HL-60 (cell line): ENCODE results near the gene STEAP3.
A peak's percentile ranks its signal among the peaks of the same experiment; 100 is the strongest.

ENCODE experiments used
- DNase-seq, 2 experiments: peaks; one replicate each; pipeline ENCODE4 v3.0.0-alpha.2; 2010 to 2020; ENCODE audit warnings: low read depth in 1 of 2, low spot score in 1 of 2
- H3K27ac ChIP-seq: fragments of 250-450 bp; sonication (Bioruptor Pico); replicated peaks from 2 replicates; pipeline ENCODE4 v1.5.1; 2020; ENCODE audit warnings: mild to moderate bottlenecking, moderate library complexity
- H3K27me3 ChIP-seq: fragments of 250-450 bp; sonication (Bioruptor Pico); 2 replicates; pipeline ENCODE4 v1.5.1; 2021; ENCODE audit warnings: mild to moderate bottlenecking, moderate library complexity; ENCODE audit not compliant: insufficient read depth, poor library complexity, severe bottlenecking
- H3K4me3 ChIP-seq: replicated peaks from 2 replicates; pipeline ENCODE4 v1.5.1; 2011; ENCODE audit warnings: mild to moderate bottlenecking, control low read depth, low read length; ENCODE audit not compliant: insufficient read depth
- CTCF ChIP-seq: IDR thresholded peaks from one replicate; pipeline ENCODE4 v1.5.1; 2011; ENCODE audit warnings: low read length, control low read depth, inconsistent platforms; ENCODE audit not compliant: insufficient read depth
- GABPA ChIP-seq: IDR thresholded peaks from 2 replicates; pipeline ENCODE4 v1.6.1; 2012; ENCODE audit warnings: low read depth
- POLR2AphosphoS5 ChIP-seq: IDR thresholded peaks from 2 replicates; pipeline ENCODE4 v1.6.1; 2012; ENCODE audit warnings: low read depth
- SPI1 ChIP-seq: IDR thresholded peaks from 2 replicates; pipeline ENCODE4 v1.6.1; 2012; ENCODE audit warnings: low read depth, mild to moderate bottlenecking, borderline replicate concordance
- long read RNA-seq: library from polyadenylated mRNA; unstranded; transcript quantifications from one replicate; pipeline ENCODE4 v2.0.0, GENCODE V29; 2020
- TF ChIP-seq, protein P1 (sequence below): IDR thresholded peaks from 2 replicates; pipeline ENCODE4 v1.6.1; 2012; ENCODE audit warnings: low read depth; ENCODE audit not compliant: insufficient replicate concordance

STEAP3 gene, protein sequence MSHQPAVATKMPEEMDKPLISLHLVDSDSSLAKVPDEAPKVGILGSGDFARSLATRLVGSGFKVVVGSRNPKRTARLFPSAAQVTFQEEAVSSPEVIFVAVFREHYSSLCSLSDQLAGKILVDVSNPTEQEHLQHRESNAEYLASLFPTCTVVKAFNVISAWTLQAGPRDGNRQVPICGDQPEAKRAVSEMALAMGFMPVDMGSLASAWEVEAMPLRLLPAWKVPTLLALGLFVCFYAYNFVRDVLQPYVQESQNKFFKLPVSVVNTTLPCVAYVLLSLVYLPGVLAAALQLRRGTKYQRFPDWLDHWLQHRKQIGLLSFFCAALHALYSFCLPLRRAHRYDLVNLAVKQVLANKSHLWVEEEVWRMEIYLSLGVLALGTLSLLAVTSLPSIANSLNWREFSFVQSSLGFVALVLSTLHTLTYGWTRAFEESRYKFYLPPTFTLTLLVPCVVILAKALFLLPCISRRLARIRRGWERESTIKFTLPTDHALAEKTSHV
- long read RNA-seq, full-length matches to known transcripts = 47 of 55 reads
- long read RNA-seq, partial matches to known transcripts = 1 of 55 reads
- long read RNA-seq, other reads (novel, unspliced or antisense) = 7 of 55 reads

GRCh38 chr2:119223521-119224390 lies at the start of gene STEAP3:
STEAP3 (plus strand) TSS chr2:119223834; CDS start chr2:119231013, 7,179 bp downstream.
- Histone ChIP-seq H3K27me3 (no peaks in the 10 kb centered on the region), H3K4me3 (peak within 1 kb of the TSS; percentile 62), H3K27ac (peak within 1 kb of the TSS; percentile 35)
- TF ChIP-seq CTCF (no peak), GABPA (no peak), POLR2AphosphoS5 (no peak), SPI1 (peak; percentile 72; the same call in 1 of the 2 replicates)
- TF ChIP-seq, protein P1, sequence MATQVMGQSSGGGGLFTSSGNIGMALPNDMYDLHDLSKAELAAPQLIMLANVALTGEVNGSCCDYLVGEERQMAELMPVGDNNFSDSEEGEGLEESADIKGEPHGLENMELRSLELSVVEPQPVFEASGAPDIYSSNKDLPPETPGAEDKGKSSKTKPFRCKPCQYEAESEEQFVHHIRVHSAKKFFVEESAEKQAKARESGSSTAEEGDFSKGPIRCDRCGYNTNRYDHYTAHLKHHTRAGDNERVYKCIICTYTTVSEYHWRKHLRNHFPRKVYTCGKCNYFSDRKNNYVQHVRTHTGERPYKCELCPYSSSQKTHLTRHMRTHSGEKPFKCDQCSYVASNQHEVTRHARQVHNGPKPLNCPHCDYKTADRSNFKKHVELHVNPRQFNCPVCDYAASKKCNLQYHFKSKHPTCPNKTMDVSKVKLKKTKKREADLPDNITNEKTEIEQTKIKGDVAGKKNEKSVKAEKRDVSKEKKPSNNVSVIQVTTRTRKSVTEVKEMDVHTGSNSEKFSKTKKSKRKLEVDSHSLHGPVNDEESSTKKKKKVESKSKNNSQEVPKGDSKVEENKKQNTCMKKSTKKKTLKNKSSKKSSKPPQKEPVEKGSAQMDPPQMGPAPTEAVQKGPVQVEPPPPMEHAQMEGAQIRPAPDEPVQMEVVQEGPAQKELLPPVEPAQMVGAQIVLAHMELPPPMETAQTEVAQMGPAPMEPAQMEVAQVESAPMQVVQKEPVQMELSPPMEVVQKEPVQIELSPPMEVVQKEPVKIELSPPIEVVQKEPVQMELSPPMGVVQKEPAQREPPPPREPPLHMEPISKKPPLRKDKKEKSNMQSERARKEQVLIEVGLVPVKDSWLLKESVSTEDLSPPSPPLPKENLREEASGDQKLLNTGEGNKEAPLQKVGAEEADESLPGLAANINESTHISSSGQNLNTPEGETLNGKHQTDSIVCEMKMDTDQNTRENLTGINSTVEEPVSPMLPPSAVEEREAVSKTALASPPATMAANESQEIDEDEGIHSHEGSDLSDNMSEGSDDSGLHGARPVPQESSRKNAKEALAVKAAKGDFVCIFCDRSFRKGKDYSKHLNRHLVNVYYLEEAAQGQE = no peak
- peak; percentile 43 to 61 for DNase-seq

DNA sequence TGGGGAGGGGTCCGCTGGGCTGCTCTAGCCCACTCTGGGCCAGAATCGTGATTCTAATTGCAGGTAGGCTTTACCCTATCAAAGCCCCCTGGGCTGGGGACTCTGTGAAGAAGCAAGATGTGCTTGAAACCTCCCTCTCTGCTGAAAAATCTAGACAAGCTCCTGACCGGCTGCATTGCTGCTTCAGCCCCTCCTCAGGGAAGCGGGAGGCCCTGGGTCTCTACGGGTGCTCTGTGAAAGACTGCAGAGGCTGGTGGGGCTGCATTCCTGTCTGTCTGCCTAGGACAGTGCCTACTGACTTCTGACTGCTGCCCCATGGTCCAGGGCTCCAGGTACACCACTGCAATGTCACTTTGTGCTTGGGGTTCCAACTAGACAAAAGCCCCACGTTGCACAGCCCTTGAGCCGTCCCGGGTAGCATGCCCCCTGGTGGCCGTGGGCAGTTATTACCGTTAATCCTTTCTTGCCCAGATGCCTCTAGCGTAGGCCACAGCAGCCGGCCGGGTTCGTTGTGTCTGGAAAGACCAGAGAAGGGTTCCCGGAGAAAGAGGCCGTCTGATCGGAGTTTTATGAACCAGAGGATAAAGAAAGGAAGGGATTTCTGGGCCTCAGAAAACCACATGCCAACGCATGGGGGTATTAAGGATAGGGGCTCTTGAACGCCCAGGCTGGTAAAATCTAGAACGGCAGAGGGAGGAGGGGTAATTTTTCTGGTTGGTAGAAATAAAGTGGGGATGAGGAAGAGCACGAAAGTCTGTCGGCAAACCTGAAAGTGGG lies 49.2 kb upstream of the STEAP3 start:
- DNase-seq = peak; percentile 26 to 59
- Histone ChIP-seq H3K27ac (no peak overlapping the region), H3K4me3 (no peak overlapping the region), H3K27me3 (no peaks in the 10 kb centered on the region)
- TF ChIP-seq SPI1 (no peak), CTCF (peak; percentile 82)

- Histone ChIP-seq H3K27ac (no peak overlapping the region), H3K4me3 (no peak overlapping the region), H3K27me3 (no peaks in the 10 kb centered on the region)
- TF ChIP-seq CTCF = no peak
- no peak for TF ChIP-seq SPI1
- no peak for TF ChIP-seq POLR2AphosphoS5
- no peak for TF ChIP-seq GABPA
- TF ChIP-seq, protein P1 = no peak
- DNase-seq = no peak
These were observed 48.7 kb upstream of the STEAP3 start for GRCh38 chr2:119174993-119175347.
